Vagina (tissue), 2 donors: ENCODE data around the gene OR9I1. TPM values are rescaled to one million over a fixed set of nuclear protein-coding genes. Genes with fewer than 3 reads are reported as not detected.

Source experiments
- DNase-seq, 2 donors: peaks; one replicate each; pipeline ENCODE4 v3.0.0-alpha.2; 2017; ENCODE audit errors: extremely low spot score in 2 of 2
- H3K27ac ChIP-seq: fragments of 200-600 bp; sonication (generic); one replicate; pipeline ENCODE4 v1.5.1; 2019
- H3K27me3 ChIP-seq: fragments of 200-600 bp; sonication (generic); one replicate; pipeline ENCODE4 v1.5.1; 2019
- H3K36me3 ChIP-seq, 2 donors: fragments of 200-600 bp; sonication (generic); one replicate each; pipeline ENCODE4 v1.5.1; 2017 to 2019
- H3K4me1 ChIP-seq: fragments of 200-600 bp; sonication (generic); one replicate; pipeline ENCODE4 v1.5.1; 2019
- H3K4me3 ChIP-seq, 2 donors: fragments of 200-600 bp; sonication (generic); 1 replicate in 1 of 2; 2 replicates in 1 of 2; pipeline ENCODE4 v1.5.1; 2016 to 2019
- H3K9me3 ChIP-seq: fragments of 200-600 bp; sonication (generic); one replicate; pipeline ENCODE4 v1.5.1; 2019
- POLR2A ChIP-seq, 2 donors: fragments of 450-650 bp; IDR thresholded peaks; one replicate each; pipeline ENCODE4 v1.6.1; 2017; ENCODE audit warnings: antibody characterized with exemption in 2 of 2, mild to moderate bottlenecking in 2 of 2, moderate library complexity in 2 of 2
- POLR2AphosphoS5 ChIP-seq, 2 donors: sonication (generic); formaldehyde crosslinking; IDR thresholded peaks; one replicate each; pipeline ENCODE4 v1.9.0; 2017; ENCODE audit warnings: antibody characterized with exemption in 2 of 2, mild to moderate bottlenecking in 2 of 2, low read depth in 1 of 2; ENCODE audit not compliant: insufficient read depth in 1 of 2
- intact Hi-C: fragments of 100-400 bp; cut with DNase I; formaldehyde crosslinking; loops from one replicate; pipeline ENCODE4 v1.15.1; 2023
- total RNA-seq: library from RNA; depleted of rRNA; stranded (reverse); fragments of >200 nt; gene quantifications from one replicate; pipeline ENCODE4 v1.2.3, GENCODE V29; 2016
- TF ChIP-seq, protein P1 (sequence below), 3 experiments: fragments of 450-650 bp in 2 of 3; fragments of 200-600 bp in 1 of 3; sonication (generic) in 1 of 3; IDR thresholded peaks; one replicate each; pipeline ENCODE4 v1.5.1; 2017 to 2019; ENCODE audit warnings: antibody characterized with exemption in 3 of 3, mild to moderate bottlenecking in 2 of 3, moderate library complexity in 2 of 3

OR9I1 gene
- total RNA-seq, 1 donor from 2014 or later = not detected

DNA sequence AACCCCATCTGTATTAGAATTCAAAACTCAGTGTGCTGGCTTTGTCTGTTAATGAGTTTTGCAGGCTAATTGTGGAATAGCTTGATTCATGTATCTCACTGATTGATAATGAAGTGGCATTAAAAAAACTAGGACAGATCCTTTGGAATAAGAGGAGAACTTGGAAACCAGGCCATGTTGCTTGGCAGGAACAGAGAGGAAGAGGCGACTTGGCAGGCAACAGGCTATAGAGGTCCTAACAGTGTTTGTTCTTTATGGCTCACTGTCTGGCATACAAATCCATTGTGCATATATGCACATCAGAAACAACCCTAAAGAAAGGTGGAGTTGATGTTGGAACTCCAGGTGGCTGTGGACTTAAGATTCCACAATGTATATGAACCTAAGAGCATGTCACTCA is 17.4 kb upstream of the OR9I1 start:
- no peaks in the 10 kb centered on the region for H3K36me3 ChIP-seq
- no peak for TF ChIP-seq POLR2AphosphoS5 (IDR thresholded peaks at IDR 0.05; ENCODE audit: insufficient read depth in 1 of 2, low read depth in 1 of 2)
- TF ChIP-seq, protein P1, sequence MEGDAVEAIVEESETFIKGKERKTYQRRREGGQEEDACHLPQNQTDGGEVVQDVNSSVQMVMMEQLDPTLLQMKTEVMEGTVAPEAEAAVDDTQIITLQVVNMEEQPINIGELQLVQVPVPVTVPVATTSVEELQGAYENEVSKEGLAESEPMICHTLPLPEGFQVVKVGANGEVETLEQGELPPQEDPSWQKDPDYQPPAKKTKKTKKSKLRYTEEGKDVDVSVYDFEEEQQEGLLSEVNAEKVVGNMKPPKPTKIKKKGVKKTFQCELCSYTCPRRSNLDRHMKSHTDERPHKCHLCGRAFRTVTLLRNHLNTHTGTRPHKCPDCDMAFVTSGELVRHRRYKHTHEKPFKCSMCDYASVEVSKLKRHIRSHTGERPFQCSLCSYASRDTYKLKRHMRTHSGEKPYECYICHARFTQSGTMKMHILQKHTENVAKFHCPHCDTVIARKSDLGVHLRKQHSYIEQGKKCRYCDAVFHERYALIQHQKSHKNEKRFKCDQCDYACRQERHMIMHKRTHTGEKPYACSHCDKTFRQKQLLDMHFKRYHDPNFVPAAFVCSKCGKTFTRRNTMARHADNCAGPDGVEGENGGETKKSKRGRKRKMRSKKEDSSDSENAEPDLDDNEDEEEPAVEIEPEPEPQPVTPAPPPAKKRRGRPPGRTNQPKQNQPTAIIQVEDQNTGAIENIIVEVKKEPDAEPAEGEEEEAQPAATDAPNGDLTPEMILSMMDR (IDR thresholded peaks at IDR 0.05) = no peak
- no peak overlapping the region for H3K27ac ChIP-seq
- H3K9me3 ChIP-seq = no peaks in the 10 kb centered on the region
- no peaks in the 10 kb centered on the region for H3K27me3 ChIP-seq
- intact Hi-C loops = no loop called here
- H3K4me3 ChIP-seq = no peak overlapping the region
- no peak for DNase-seq
- H3K4me1 ChIP-seq = no peaks in the 10 kb centered on the region

DNA sequence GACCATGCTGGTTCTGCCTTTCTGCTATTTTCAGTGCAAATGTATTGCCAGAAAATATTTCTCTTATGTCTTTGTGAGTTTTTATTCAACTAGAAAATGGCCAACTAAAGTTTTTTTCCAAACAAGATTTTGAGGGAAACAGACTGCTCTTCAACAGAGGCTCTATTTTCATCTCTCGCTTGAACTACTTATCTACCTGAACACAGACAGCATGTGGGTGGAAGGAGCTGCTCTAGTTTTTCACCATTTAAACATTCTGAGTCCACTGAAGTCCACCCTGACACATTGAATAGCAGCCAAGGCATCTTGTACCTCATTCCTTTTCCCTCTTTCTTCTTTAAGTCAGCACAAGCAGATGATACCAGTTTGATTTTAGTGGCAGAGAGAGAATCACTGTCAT is 9.8 kb upstream of the OR9I1 start:
- intact Hi-C loops = loop anchor here (10.0 kb wide), 1 partner anchor 780 kb away; no protein-coding TSS in a partner anchor
- Histone ChIP-seq H3K27me3 (no peaks in the 10 kb centered on the region), H3K4me1 (no peaks in the 10 kb centered on the region), H3K27ac (no peak overlapping the region), H3K9me3 (no peaks in the 10 kb centered on the region), H3K36me3 (no peaks in the 10 kb centered on the region), H3K4me3 (no peak overlapping the region)
- no peak for TF ChIP-seq POLR2A (IDR thresholded peaks at IDR 0.05)
- TF ChIP-seq, protein P1 (IDR thresholded peaks at IDR 0.05) = no peak
- no peak for TF ChIP-seq POLR2AphosphoS5 (IDR thresholded peaks at IDR 0.05; ENCODE audit: insufficient read depth in 1 of 2, low read depth in 1 of 2)
- DNase-seq = no peak

DNA sequence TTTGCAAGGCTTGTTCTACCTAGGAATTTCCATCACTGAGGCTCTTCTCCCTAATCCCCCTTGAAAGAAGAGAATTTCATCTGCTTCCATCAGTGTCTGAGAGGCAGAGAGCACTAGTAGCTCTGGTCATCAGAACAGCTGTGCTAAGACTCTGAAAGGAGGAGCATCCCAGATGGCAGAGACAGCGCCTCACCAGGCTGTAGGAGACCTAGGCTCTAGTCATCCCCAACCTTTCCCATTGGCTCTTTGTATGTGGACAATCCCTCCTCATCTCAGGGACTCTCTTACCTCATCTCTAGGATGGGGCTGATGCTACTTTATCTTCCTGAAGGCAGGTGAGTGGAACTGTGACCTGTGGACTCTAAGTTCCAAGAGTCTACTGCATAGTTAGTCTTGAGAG is 8.8 kb upstream of the OR9I1 start:
- no peak overlapping the region for H3K27ac ChIP-seq
- no peak overlapping the region for H3K4me3 ChIP-seq

DNA sequence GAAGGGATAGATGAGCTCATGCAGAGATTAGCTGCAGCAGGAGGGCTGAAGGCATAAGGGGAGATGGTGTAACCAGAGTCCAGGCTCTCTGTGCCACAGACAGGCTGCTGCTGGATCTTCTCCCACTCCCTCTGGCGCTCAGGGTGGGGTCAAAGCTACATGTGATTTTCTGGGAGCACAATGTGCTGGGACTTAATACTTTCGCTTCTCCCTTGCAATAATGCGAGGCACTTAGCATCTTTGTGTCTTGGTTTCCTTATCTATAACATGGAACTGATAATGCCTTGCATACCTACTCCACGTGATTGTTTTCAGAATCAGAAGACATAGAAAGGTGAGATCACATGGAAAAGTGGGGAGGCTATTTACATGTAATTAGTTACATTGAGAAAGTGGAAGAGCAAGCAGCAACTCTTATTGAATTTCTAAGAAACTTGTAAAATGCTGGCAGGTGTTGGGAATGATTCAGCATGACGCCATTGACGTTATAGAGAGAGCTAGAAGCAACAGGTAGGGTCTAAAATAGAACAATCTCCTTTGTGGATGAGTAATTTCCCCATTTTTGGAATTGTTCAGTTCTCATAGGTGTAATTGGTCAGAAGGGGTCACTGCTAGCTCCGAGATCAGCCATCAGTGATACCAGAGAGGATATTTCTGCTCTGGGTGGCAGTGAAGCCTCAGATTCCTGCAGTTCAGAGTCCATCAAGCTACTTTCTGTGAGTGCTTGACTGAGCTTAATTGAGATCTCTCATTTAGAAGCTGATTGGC is 8.2 kb upstream of the OR9I1 start:
- TF ChIP-seq POLR2A (IDR thresholded peaks at IDR 0.05) = no peak
- TF ChIP-seq, protein P1 (IDR thresholded peaks at IDR 0.05) = no peak
- no peak for TF ChIP-seq POLR2AphosphoS5 (IDR thresholded peaks at IDR 0.05; ENCODE audit: insufficient read depth in 1 of 2, low read depth in 1 of 2)
- H3K27me3 ChIP-seq = no peaks in the 10 kb centered on the region
- H3K4me1 ChIP-seq = no peaks in the 10 kb centered on the region
- no peaks in the 10 kb centered on the region for H3K36me3 ChIP-seq
- no peaks in the 10 kb centered on the region for H3K9me3 ChIP-seq
- DNase-seq = no peak
- H3K27ac ChIP-seq = no peak overlapping the region
- H3K4me3 ChIP-seq = no peak overlapping the region
- intact Hi-C loops = loop anchor here (10.0 kb wide), 1 partner anchor 781 kb away; no protein-coding TSS in a partner anchor

More for the DNA sequence above, 8.8 kb upstream of the OR9I1 start:
- Histone ChIP-seq H3K4me1 (no peaks in the 10 kb centered on the region), H3K27me3 (no peaks in the 10 kb centered on the region), H3K9me3 (no peaks in the 10 kb centered on the region), H3K36me3 (no peaks in the 10 kb centered on the region)
- intact Hi-C loops = loop anchor here (10.0 kb wide), 1 partner anchor 781 kb away; no protein-coding TSS in a partner anchor
- TF ChIP-seq POLR2AphosphoS5 (IDR thresholded peaks at IDR 0.05; ENCODE audit: insufficient read depth in 1 of 2, low read depth in 1 of 2) = no peak
- no peak for DNase-seq

DNA sequence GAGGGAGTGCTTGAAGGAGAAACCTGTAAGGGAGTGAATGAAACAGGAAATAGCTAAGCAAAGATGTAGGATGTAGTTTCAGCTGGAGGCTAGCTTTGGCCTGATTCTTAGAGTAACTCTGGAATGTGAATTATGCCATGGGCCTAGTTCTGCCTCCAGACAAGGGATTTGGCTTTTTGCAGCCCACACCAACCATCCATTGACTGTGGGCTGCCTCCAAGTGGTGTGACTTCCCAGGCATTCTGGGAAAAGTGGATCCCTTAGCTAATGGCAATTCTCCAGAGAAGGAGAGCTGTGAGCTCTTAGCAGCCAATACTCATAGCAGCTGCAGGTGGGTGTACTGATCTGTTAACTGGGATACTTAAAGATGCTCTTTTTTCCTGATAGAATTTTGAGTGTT is 2.0 kb upstream of the OR9I1 start:
- Histone ChIP-seq H3K27ac (no peak overlapping the region), H3K4me1 (no peaks in the 10 kb centered on the region), H3K4me3 (no peak overlapping the region), H3K36me3 (no peaks in the 10 kb centered on the region), H3K27me3 (no peaks in the 10 kb centered on the region), H3K9me3 (no peaks in the 10 kb centered on the region)
- no peak for DNase-seq
- TF ChIP-seq POLR2AphosphoS5 (IDR thresholded peaks at IDR 0.05; ENCODE audit: insufficient read depth in 1 of 2, low read depth in 1 of 2) (no peak), POLR2A (IDR thresholded peaks at IDR 0.05) (no peak)
- TF ChIP-seq, protein P1 (IDR thresholded peaks at IDR 0.05) = no peak
- intact Hi-C loops = no loop called here
